Ishikawa (cell line): ENCODE data around the gene POLR1B.

Experiments
- CEBPB ChIP-seq: IDR thresholded peaks from 2 replicates; pipeline ENCODE4 v1.6.1; 2012
- EGR1 ChIP-seq: IDR thresholded peaks from 2 replicates; pipeline ENCODE4 v1.6.1; 2012
- EP300 ChIP-seq: IDR thresholded peaks from 2 replicates; pipeline ENCODE4 v1.6.1; 2012; ENCODE audit warnings: borderline replicate concordance
- FOXM1 ChIP-seq: IDR thresholded peaks from 2 replicates; pipeline ENCODE4 v1.6.1; 2012; ENCODE audit warnings: low read depth, borderline replicate concordance
- TEAD4 ChIP-seq: IDR thresholded peaks from 2 replicates; pipeline ENCODE4 v1.6.1; 2012
- YY1 ChIP-seq: IDR thresholded peaks from 2 replicates; pipeline ENCODE4 v1.6.1; 2012; ENCODE audit warnings: low read depth
- ZBTB7A ChIP-seq: IDR thresholded peaks from 2 replicates; pipeline ENCODE4 v1.6.1; 2012; ENCODE audit warnings: low read depth
- TF ChIP-seq, protein P1 (sequence below): IDR thresholded peaks from 2 replicates; pipeline ENCODE4 v1.6.1; 2012
- TF ChIP-seq, protein P2 (sequence below): IDR thresholded peaks from 2 replicates; pipeline ENCODE4 v1.6.1; 2012
- TF ChIP-seq, protein P3 (sequence below): IDR thresholded peaks from 2 replicates; pipeline ENCODE4 v1.6.1; 2012; ENCODE audit warnings: low read depth, mild to moderate bottlenecking

GRCh38 chr2:112625474-112626114 is 83.3 kb downstream of the POLR1B start:
- TF ChIP-seq FOXM1 (no peak), YY1 (no peak), EGR1 (no peak), CEBPB (no peak), TEAD4 (no peak), EP300 (no peak), ZBTB7A (no peak)
- TF ChIP-seq, protein P1, sequence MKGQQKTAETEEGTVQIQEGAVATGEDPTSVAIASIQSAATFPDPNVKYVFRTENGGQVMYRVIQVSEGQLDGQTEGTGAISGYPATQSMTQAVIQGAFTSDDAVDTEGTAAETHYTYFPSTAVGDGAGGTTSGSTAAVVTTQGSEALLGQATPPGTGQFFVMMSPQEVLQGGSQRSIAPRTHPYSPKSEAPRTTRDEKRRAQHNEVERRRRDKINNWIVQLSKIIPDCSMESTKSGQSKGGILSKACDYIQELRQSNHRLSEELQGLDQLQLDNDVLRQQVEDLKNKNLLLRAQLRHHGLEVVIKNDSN = no peak
- TF ChIP-seq, protein P2, sequence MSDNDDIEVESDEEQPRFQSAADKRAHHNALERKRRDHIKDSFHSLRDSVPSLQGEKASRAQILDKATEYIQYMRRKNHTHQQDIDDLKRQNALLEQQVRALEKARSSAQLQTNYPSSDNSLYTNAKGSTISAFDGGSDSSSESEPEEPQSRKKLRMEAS = no peak
- TF ChIP-seq, protein P3, sequence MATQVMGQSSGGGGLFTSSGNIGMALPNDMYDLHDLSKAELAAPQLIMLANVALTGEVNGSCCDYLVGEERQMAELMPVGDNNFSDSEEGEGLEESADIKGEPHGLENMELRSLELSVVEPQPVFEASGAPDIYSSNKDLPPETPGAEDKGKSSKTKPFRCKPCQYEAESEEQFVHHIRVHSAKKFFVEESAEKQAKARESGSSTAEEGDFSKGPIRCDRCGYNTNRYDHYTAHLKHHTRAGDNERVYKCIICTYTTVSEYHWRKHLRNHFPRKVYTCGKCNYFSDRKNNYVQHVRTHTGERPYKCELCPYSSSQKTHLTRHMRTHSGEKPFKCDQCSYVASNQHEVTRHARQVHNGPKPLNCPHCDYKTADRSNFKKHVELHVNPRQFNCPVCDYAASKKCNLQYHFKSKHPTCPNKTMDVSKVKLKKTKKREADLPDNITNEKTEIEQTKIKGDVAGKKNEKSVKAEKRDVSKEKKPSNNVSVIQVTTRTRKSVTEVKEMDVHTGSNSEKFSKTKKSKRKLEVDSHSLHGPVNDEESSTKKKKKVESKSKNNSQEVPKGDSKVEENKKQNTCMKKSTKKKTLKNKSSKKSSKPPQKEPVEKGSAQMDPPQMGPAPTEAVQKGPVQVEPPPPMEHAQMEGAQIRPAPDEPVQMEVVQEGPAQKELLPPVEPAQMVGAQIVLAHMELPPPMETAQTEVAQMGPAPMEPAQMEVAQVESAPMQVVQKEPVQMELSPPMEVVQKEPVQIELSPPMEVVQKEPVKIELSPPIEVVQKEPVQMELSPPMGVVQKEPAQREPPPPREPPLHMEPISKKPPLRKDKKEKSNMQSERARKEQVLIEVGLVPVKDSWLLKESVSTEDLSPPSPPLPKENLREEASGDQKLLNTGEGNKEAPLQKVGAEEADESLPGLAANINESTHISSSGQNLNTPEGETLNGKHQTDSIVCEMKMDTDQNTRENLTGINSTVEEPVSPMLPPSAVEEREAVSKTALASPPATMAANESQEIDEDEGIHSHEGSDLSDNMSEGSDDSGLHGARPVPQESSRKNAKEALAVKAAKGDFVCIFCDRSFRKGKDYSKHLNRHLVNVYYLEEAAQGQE = no peak
